Common myeloid progenitor, CD34-positive (primary cell): ENCODE results near the gene SERBP1.

Experiments
- CTCF ChIA-PET: fragments of 350-600 bp; sonication (Branson Sonifier 250); formaldehyde crosslinking; loops from one replicate; lab custom pipeline; 2021; ENCODE audit warnings: antibody characterized with exemption; lab: Charles Lee
- POLR2A ChIA-PET: fragments of 350-600 bp; sonication (Branson Sonifier 250); formaldehyde crosslinking; loops from one replicate; lab custom pipeline; 2021; ENCODE audit warnings: antibody characterized with exemption; lab: Charles Lee
- DNase-seq, 3 donors: peaks; one replicate each; pipeline versions ENCODE4 v3.0.0 to v3.0.0-alpha.2; 2013
- H3K27ac ChIP-seq, 2 experiments: 1 replicate in 1 of 2; 2 replicates in 1 of 2; pipeline ENCODE4 v1.7.0; 2013; ENCODE audit warnings: inconsistent platforms in 2 of 2, low read length in 2 of 2, mild to moderate bottlenecking in 2 of 2, low read depth in 1 of 2, moderate library complexity in 1 of 2; ENCODE audit not compliant: severe bottlenecking in 2 of 2, insufficient read depth in 1 of 2, poor library complexity in 1 of 2
- H3K27me3 ChIP-seq, 5 experiments: replicated peaks in 2 of 5; 1 replicate in 3 of 5; 2 replicates in 2 of 5; pipeline versions ENCODE4 v1.6.1 to v1.7.0; 2013; ENCODE audit warnings: low read length in 4 of 5, mild to moderate bottlenecking in 2 of 5, moderate library complexity in 2 of 5, inconsistent platforms in 1 of 5; ENCODE audit not compliant: insufficient read depth in 5 of 5, control insufficient read depth in 4 of 5
- H3K36me3 ChIP-seq, 4 experiments: 1 replicate in 2 of 4; 2 replicates in 2 of 4; pipeline versions ENCODE4 v1.6.1 to v1.7.0; 2013; ENCODE audit warnings: low read length in 3 of 4, control low read depth in 1 of 4, mild to moderate bottlenecking in 1 of 4; ENCODE audit not compliant: control insufficient read depth in 4 of 4, insufficient read depth in 4 of 4
- H3K4me1 ChIP-seq, 4 experiments: 1 replicate in 3 of 4; 2 replicates in 1 of 4; pipeline versions ENCODE4 v1.6.1 to v1.7.1; 2013; ENCODE audit warnings: low read length in 3 of 4, mild to moderate bottlenecking in 3 of 4, control low read depth in 1 of 4, inconsistent platforms in 1 of 4, moderate library complexity in 1 of 4; ENCODE audit not compliant: control insufficient read depth in 4 of 4, insufficient read depth in 4 of 4; ENCODE audit errors: control extremely low read depth in 1 of 4
- H3K4me3 ChIP-seq, 7 experiments: 1 replicate in 4 of 7; 2 replicates in 3 of 7; pipeline versions ENCODE4 v1.5.1 to v1.7.0; 2013; ENCODE audit warnings: mild to moderate bottlenecking in 7 of 7, low read length in 6 of 7, moderate library complexity in 6 of 7, inconsistent platforms in 2 of 7, low read depth in 2 of 7, control low read depth in 1 of 7; ENCODE audit not compliant: insufficient read depth in 4 of 7, control insufficient read depth in 1 of 7; ENCODE audit errors: extremely low read depth in 1 of 7
- H3K9me3 ChIP-seq, 5 experiments: 1 replicate in 4 of 5; 2 replicates in 1 of 5; pipeline versions ENCODE4 v1.6.1 to v1.7.1; 2013; ENCODE audit warnings: low read length in 4 of 5, mild to moderate bottlenecking in 2 of 5, inconsistent platforms in 1 of 5, low read depth in 1 of 5, moderate library complexity in 1 of 5; ENCODE audit not compliant: control insufficient read depth in 4 of 5, insufficient read depth in 2 of 5; ENCODE audit errors: control extremely low read depth in 1 of 5
- WGBS: methylation state at CpG from one replicate; pipeline ENCODE4 v1.1.5; 2013; ENCODE audit not compliant: insufficient coverage; 5-methylcytosine and 5-hydroxymethylcytosine counted together

SERBP1 gene

GRCh38 chr1:67468066-67468718, 38.0 kb upstream of the SERBP1 start:
- H3K36me3 ChIP-seq, result no peaks in the 10 kb centered on the region
- H3K9me3 ChIP-seq, result no peaks in the 10 kb centered on the region
- H3K27me3 ChIP-seq, result no peaks in the 10 kb centered on the region
- 71% methylated on average over 3 of the region's 4 CpGs for WGBS
- no peak overlapping the region for H3K4me3 ChIP-seq
- no peak overlapping the region for H3K27ac ChIP-seq
- peaks cover 0 to 12% (median 7%) of the 10 kb centered on the region in 4 experiments for H3K4me1 ChIP-seq
- DNase-seq, result no peak
- CTCF ChIA-PET, result no interaction called here
- POLR2A ChIA-PET, result interaction anchor here (0.6 kb wide), 1 partner anchor 13 kb away, joined by 5 read pairs; no protein-coding TSS in a partner anchor

GRCh38 chr1:67465375-67465774, 35.2 kb upstream of the SERBP1 start:
- CTCF ChIA-PET, result no interaction called here
- no peak overlapping the region for H3K27ac ChIP-seq
- POLR2A ChIA-PET, result no interaction called here
- no peak for DNase-seq
- H3K36me3 ChIP-seq, result no peaks in the 10 kb centered on the region
- H3K27me3 ChIP-seq, result no peaks in the 10 kb centered on the region
- H3K9me3 ChIP-seq, result no peaks in the 10 kb centered on the region
- no peak overlapping the region for H3K4me3 ChIP-seq
- 18% methylated on average over 3 of the region's 4 CpGs for whole genome bisulfite sequencing
- peaks cover 0 to 12% (median 7%) of the 10 kb centered on the region in 4 experiments for H3K4me1 ChIP-seq

DNA sequence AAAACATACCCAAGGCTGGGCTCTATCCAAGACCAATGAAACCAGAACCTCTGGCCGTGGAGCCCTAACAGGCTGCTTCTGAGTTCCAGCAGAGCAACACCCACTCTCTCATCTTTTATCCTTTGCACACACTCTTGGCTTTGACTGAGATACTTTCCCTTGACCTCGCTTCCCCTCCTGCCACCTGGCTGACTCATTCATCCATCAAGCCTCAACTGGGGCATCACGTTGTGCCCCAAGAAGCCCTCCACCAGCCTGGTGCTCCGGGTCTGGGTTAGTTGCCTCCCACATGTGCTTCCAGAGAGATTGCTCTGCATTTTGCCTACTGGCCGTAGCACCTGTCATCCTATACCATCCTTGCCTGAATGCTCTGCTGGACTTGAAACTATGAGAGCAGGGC, 34.5 kb upstream of the SERBP1 start:
- Histone ChIP-seq H3K27me3 (no peaks in the 10 kb centered on the region), H3K4me1 (peaks cover 0 to 12% (median 7%) of the 10 kb centered on the region in 4 experiments), H3K36me3 (no peaks in the 10 kb centered on the region), H3K4me3 (no peak overlapping the region), H3K9me3 (no peaks in the 10 kb centered on the region), H3K27ac (no peak overlapping the region)
- no peak for DNase-seq
- ChIA-PET CTCF (no interaction called here), POLR2A (no interaction called here)
- 100% methylated on average over 3 of the region's 5 CpGs for WGBS

DNA sequence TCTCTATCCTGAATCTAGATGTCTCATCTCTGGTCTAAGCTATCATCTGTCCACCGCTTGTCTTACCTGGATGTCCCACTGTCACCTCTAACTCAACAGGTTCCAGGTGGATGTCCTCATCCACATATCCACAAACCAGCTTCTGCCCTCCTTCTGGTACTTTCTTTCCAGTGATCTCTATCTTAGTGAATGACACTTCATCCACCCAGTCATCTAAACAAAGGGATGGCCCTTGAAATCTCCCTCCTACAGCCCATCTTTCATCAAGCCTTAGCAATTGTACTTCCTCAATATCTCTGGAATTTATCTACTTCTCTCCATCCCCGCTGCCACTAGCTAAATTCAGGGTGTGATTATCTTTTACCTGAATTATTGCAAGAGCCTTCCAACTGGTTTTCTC, 33.9 kb upstream of the SERBP1 start:
- Histone ChIP-seq H3K27me3 (no peaks in the 10 kb centered on the region), H3K4me3 (no peak overlapping the region), H3K9me3 (no peaks in the 10 kb centered on the region), H3K27ac (no peak overlapping the region), H3K4me1 (peaks cover 0 to 12% (median 7%) of the 10 kb centered on the region in 4 experiments), H3K36me3 (no peaks in the 10 kb centered on the region)
- ChIA-PET CTCF (interaction anchor here (0.8 kb wide), 1 partner anchor 230 kb away, joined by 3 read pairs; no protein-coding TSS in a partner anchor), POLR2A (no interaction called here)
- no peak for DNase-seq
- WGBS, result 94% methylated on average over 2 of the region's 2 CpGs

DNA sequence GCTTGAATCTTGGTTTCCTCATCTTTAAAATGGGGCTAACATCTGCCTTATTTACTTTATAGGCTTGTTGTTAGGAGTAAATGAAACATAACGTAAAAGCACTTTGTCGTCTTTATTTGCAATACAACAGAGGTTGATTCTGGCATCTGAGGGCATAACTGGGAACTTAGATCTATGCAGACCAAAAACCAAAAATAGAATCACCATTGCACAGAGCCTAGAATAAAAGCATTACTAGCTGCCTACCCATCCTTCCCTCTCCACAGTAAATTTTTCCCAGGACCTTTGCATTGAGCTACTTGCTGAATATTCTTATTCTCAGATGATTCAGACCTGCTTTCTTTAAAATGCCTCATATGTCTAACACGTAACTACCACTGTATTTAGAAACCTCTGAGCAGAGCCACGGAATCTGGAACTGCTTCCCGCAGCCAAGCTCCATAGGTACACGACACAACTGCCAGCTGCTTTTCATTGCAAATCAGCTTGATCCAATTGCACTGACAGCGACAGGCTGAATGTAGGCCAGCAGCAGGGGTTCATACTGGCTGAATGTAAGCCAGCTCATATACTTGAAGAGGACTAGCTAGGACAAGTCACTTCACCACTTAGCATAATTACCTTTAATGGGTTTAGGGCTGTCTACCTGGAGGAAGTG, 33.2 kb upstream of the SERBP1 start:
- no peak for DNase-seq
- no peak overlapping the region for H3K27ac ChIP-seq
- 97% methylated on average over 6 of the region's 7 CpGs for WGBS
- POLR2A ChIA-PET, result no interaction called here
- CTCF ChIA-PET, result interaction anchor here (0.7 to 2.0 kb wide), 5 partner anchors 10 to 250 kb away, joined by 3 to 5 read pairs (median 3); no protein-coding TSS in a partner anchor
- H3K4me3 ChIP-seq, result no peak overlapping the region
- no peaks in the 10 kb centered on the region for H3K27me3 ChIP-seq
- no peaks in the 10 kb centered on the region for H3K9me3 ChIP-seq
- H3K4me1 ChIP-seq, result peaks cover 0 to 12% (median 6%) of the 10 kb centered on the region in 4 experiments
- H3K36me3 ChIP-seq, result no peaks in the 10 kb centered on the region

DNA sequence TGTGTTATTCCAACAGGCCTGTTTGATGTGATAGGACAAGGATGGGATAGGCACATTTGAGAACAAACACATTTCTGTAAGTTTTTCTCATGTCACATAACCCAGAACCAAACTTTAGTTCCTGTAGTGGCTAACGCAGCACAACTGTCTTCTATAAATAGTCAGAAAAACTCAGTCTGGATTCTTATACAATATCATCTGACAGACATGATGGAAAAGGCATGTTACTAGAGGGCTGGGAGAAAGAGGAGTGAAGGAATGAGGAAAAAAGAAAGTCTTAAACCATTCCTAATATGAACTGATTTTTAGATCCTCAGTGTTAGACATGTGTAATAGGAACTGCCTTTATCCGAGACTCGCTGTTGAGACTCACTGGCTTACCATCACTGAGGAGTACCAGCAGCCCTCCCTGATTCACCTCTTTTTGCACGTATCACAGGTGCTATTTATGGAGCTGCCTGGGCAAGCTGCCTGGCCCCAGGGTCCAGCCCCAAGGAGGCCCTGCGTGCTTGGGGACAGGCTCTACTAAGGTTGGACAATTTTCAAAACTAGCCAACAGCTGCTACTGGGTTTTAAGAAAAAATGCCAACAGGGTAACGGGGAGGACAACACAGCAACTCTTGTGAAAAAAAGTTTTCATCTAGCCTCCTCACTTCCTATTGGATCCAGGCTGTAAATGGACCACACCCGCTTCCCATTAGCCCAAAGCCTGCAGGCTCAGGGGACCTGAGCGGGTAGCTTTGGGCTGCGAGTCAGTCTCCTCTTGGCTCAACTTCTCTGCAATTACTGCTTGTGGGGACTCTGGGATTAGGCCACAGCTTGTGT, 30.7 kb upstream of the SERBP1 start:
- Histone ChIP-seq H3K4me3 (no peak overlapping the region), H3K9me3 (no peaks in the 10 kb centered on the region), H3K27ac (no peak overlapping the region), H3K27me3 (no peaks in the 10 kb centered on the region), H3K4me1 (peaks cover 0 to 5% (median 0%) of the 10 kb centered on the region in 4 experiments), H3K36me3 (no peaks in the 10 kb centered on the region)
- ChIA-PET POLR2A (no interaction called here), CTCF (interaction anchor here (1.1 kb wide), 1 partner anchor 14 kb away, joined by 3 read pairs; no protein-coding TSS in a partner anchor)
- 100% methylated on average over 5 of the region's 9 CpGs for WGBS
- no peak for DNase-seq
